Suprapubic skin (tissue), 3 donors: ENCODE measurements around the gene MAP7.

Experiments used
- CTCF ChIP-seq, 2 donors: fragments of 200-600 bp in 1 of 2; fragments of 450-650 bp in 1 of 2; sonication (generic) in 1 of 2; IDR thresholded peaks; one replicate each; pipeline ENCODE4 v1.5.1; 2016 to 2019; ENCODE audit warnings: antibody characterized with exemption in 2 of 2, mild to moderate bottlenecking in 1 of 2, moderate library complexity in 1 of 2
- EP300 ChIP-seq: sonication (generic); formaldehyde crosslinking; IDR thresholded peaks from one replicate; pipeline ENCODE4 v1.6.1; 2017; ENCODE audit warnings: antibody characterized with exemption
- POLR2A ChIP-seq, 2 donors: fragments of 450-650 bp; IDR thresholded peaks; one replicate each; pipeline ENCODE4 v1.6.1; 2017; ENCODE audit warnings: antibody characterized with exemption in 2 of 2, mild to moderate bottlenecking in 2 of 2, moderate library complexity in 2 of 2

GRCh38 chr6:136470044-136470443, 80.2 kb downstream of the MAP7 start:
- TF ChIP-seq EP300 (no peak), CTCF (IDR thresholded peaks at IDR 0.05) (no peak), POLR2A (IDR thresholded peaks at IDR 0.05) (no peak)
